ENCODE results near the gene DMD.

Gene DMD

GRCh38 chrX:32582729-32583128, 628.6 kb downstream of the DMD start:
- TF ChIP-seq REST (IDR thresholded peaks at IDR 0.05; ENCODE audit: insufficient read depth in 1 of 2, low read depth in 2 of 2, low read length in 2 of 2) (no peak), POLR2AphosphoS5 (IDR thresholded peaks at IDR 0.05; ENCODE audit: low read depth, low read length) (no peak), FOXP2 (optimal IDR thresholded peaks at IDR 0.05; ENCODE audit: borderline replicate concordance, extremely low read depth, extremely low read length, insufficient read depth) (no peak), SIN3A (IDR thresholded peaks at IDR 0.05; ENCODE audit: borderline replicate concordance, insufficient read depth, low read length) (no peak), TAF1 (IDR thresholded peaks at IDR 0.05; ENCODE audit: borderline replicate concordance, insufficient read depth, low read length) (no peak)

DNA sequence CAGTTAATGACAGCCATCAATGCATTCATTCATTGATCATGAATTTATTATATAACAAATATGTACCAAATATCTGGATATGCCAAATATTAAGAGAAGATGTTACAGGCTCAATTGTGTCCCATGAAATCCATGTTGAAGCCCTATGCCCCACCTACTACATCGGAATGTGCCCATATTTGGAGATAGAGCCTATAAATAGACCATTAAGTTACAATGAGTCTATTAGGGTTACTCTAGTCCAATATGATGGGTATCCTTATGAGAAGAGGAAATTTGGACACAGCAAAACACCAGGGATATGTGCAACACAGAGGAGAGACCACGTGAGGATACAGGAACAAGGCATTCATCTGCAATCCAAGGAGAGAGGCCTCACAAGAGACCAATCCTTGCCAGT, 634.5 kb downstream of the DMD start:
- no peak for TF ChIP-seq TAF1 (IDR thresholded peaks at IDR 0.05; ENCODE audit: borderline replicate concordance, insufficient read depth, low read length)
- TF ChIP-seq SIN3A (IDR thresholded peaks at IDR 0.05; ENCODE audit: borderline replicate concordance, insufficient read depth, low read length): no peak
- no peak for TF ChIP-seq POLR2AphosphoS5 (IDR thresholded peaks at IDR 0.05; ENCODE audit: low read depth, low read length)
- TF ChIP-seq REST (IDR thresholded peaks at IDR 0.05; ENCODE audit: insufficient read depth in 1 of 2, low read depth in 2 of 2, low read length in 2 of 2): no peak
- TF ChIP-seq FOXP2 (optimal IDR thresholded peaks at IDR 0.05; ENCODE audit: borderline replicate concordance, extremely low read depth, extremely low read length, insufficient read depth): no peak

GRCh38 chrX:32572644-32573043, 638.7 kb downstream of the DMD start:
- TF ChIP-seq SIN3A (IDR thresholded peaks at IDR 0.05; ENCODE audit: borderline replicate concordance, insufficient read depth, low read length) (no peak), REST (IDR thresholded peaks at IDR 0.05; ENCODE audit: insufficient read depth in 1 of 2, low read depth in 2 of 2, low read length in 2 of 2) (no peak), POLR2AphosphoS5 (IDR thresholded peaks at IDR 0.05; ENCODE audit: low read depth, low read length) (no peak), TAF1 (IDR thresholded peaks at IDR 0.05; ENCODE audit: borderline replicate concordance, insufficient read depth, low read length) (no peak), FOXP2 (optimal IDR thresholded peaks at IDR 0.05; ENCODE audit: borderline replicate concordance, extremely low read depth, extremely low read length, insufficient read depth) (no peak)

GRCh38 chrX:32571579-32571978, 639.8 kb downstream of the DMD start:
- no peak for TF ChIP-seq TAF1 (IDR thresholded peaks at IDR 0.05; ENCODE audit: borderline replicate concordance, insufficient read depth, low read length)
- no peak for TF ChIP-seq SIN3A (IDR thresholded peaks at IDR 0.05; ENCODE audit: borderline replicate concordance, insufficient read depth, low read length)
- TF ChIP-seq FOXP2 (optimal IDR thresholded peaks at IDR 0.05; ENCODE audit: borderline replicate concordance, extremely low read depth, extremely low read length, insufficient read depth): no peak
- no peak for TF ChIP-seq REST (IDR thresholded peaks at IDR 0.05; ENCODE audit: insufficient read depth in 1 of 2, low read depth in 2 of 2, low read length in 2 of 2)
- no peak for TF ChIP-seq POLR2AphosphoS5 (IDR thresholded peaks at IDR 0.05; ENCODE audit: low read depth, low read length)

- no peak for TF ChIP-seq FOXP2 (optimal IDR thresholded peaks at IDR 0.05; ENCODE audit: borderline replicate concordance, extremely low read depth, extremely low read length, insufficient read depth)
- no peak for TF ChIP-seq TAF1 (IDR thresholded peaks at IDR 0.05; ENCODE audit: borderline replicate concordance, insufficient read depth, low read length)
- no peak for TF ChIP-seq POLR2AphosphoS5 (IDR thresholded peaks at IDR 0.05; ENCODE audit: low read depth, low read length)
- TF ChIP-seq REST (IDR thresholded peaks at IDR 0.05; ENCODE audit: insufficient read depth in 1 of 2, low read depth in 2 of 2, low read length in 2 of 2): no peak
- no peak for TF ChIP-seq SIN3A (IDR thresholded peaks at IDR 0.05; ENCODE audit: borderline replicate concordance, insufficient read depth, low read length)
Observed at GRCh38 chrX:32562261-32562660, 649.1 kb downstream of the DMD start.
